Mesenchymal stem cell (in vitro differentiated cells and primary cell): ENCODE data around the gene NR1I3.
"Not testable (repeated sequence)": the region's sequence is repeated elsewhere in the genome, so short reads cannot be mapped to it uniquely, and the experiment has no call there.

Experiments used
- DNase-seq: peaks from one replicate; pipeline ENCODE4 v3.0.0-alpha.2; 2013
- H2AFZ ChIP-seq: one replicate; pipeline ENCODE4 v1.6.1; 2013; ENCODE audit warnings: low read depth, mild to moderate bottlenecking, control low read depth, inconsistent platforms, low read length, moderate library complexity
- H2AK5ac ChIP-seq: 2 replicates; pipeline ENCODE4 v1.6.1; 2013; ENCODE audit warnings: low read length, moderate library complexity, mild to moderate bottlenecking, inconsistent platforms; ENCODE audit not compliant: severe bottlenecking
- H2BK120ac ChIP-seq: one replicate; pipeline ENCODE4 v1.6.1; 2013; ENCODE audit warnings: low read depth, mild to moderate bottlenecking, inconsistent platforms, low read length, moderate library complexity
- H2BK12ac ChIP-seq, 2 experiments: one replicate each; pipeline ENCODE4 v1.6.1; 2013; ENCODE audit warnings: inconsistent platforms in 2 of 2, low read length in 2 of 2, mild to moderate bottlenecking in 2 of 2, moderate library complexity in 2 of 2, control low read depth in 1 of 2
- H2BK15ac ChIP-seq: one replicate; pipeline ENCODE4 v1.6.1; 2013; ENCODE audit warnings: mild to moderate bottlenecking, low read depth, inconsistent platforms; ENCODE audit not compliant: poor library complexity, severe bottlenecking
- H2BK5ac ChIP-seq: 2 replicates; pipeline ENCODE4 v1.6.1; 2013; ENCODE audit warnings: low read depth, mild to moderate bottlenecking, low read length, control low read depth, inconsistent platforms; ENCODE audit not compliant: poor library complexity, severe bottlenecking
- H3K14ac ChIP-seq, 2 experiments: one replicate each; pipeline ENCODE4 v1.6.1; 2013; ENCODE audit warnings: inconsistent platforms in 2 of 2, low read length in 2 of 2, control low read depth in 1 of 2, mild to moderate bottlenecking in 1 of 2, moderate library complexity in 1 of 2
- H3K18ac ChIP-seq, 2 experiments: one replicate each; pipeline ENCODE4 v1.6.1; 2013; ENCODE audit warnings: inconsistent platforms in 2 of 2, low read length in 2 of 2, control low read depth in 1 of 2, low read depth in 1 of 2, mild to moderate bottlenecking in 1 of 2
- H3K23ac ChIP-seq, 2 experiments: one replicate each; pipeline ENCODE4 v1.6.1; 2013; ENCODE audit warnings: inconsistent platforms in 2 of 2, low read length in 2 of 2, mild to moderate bottlenecking in 2 of 2, moderate library complexity in 2 of 2, control low read depth in 1 of 2
- H3K27ac ChIP-seq: 2 replicates; pipeline ENCODE4 v1.5.1; 2013; ENCODE audit warnings: mild to moderate bottlenecking, moderate library complexity, low read length, control low read depth, inconsistent platforms; ENCODE audit not compliant: poor library complexity, severe bottlenecking
- H3K27me3 ChIP-seq, 2 experiments: 2 replicates each; pipeline versions ENCODE4 v1.6.1 to v1.7.0; 2013; ENCODE audit warnings: low read length in 2 of 2, mild to moderate bottlenecking in 2 of 2, moderate library complexity in 2 of 2, control low read depth in 1 of 2, inconsistent platforms in 1 of 2; ENCODE audit not compliant: control insufficient read depth in 1 of 2, insufficient read depth in 1 of 2
- H3K36me3 ChIP-seq, 2 experiments: 2 replicates each; pipeline versions ENCODE4 v1.6.1 to v1.7.0; 2013; ENCODE audit warnings: low read length in 2 of 2, control low read depth in 1 of 2, inconsistent platforms in 1 of 2, low read depth in 1 of 2, mild to moderate bottlenecking in 1 of 2; ENCODE audit not compliant: insufficient read depth in 2 of 2, control insufficient read depth in 1 of 2
- H3K4ac ChIP-seq, 2 experiments: one replicate each; pipeline ENCODE4 v1.6.1; 2013; ENCODE audit warnings: inconsistent platforms in 2 of 2, low read length in 2 of 2, mild to moderate bottlenecking in 2 of 2, moderate library complexity in 2 of 2, control low read depth in 1 of 2, low read depth in 1 of 2
- H3K4me1 ChIP-seq: 2 replicates; pipeline ENCODE4 v1.6.1; 2013; ENCODE audit warnings: low read depth, low read length, control low read depth; ENCODE audit not compliant: control insufficient read depth, insufficient read depth
- H3K4me2 ChIP-seq: 2 replicates; pipeline ENCODE4 v1.6.1; 2013; ENCODE audit warnings: low read length, mild to moderate bottlenecking, inconsistent platforms; ENCODE audit not compliant: poor library complexity, severe bottlenecking
- H3K4me3 ChIP-seq, 2 experiments: 2 replicates each; pipeline versions ENCODE4 v1.5.1 to v1.7.0; 2013; ENCODE audit warnings: low read length in 2 of 2, mild to moderate bottlenecking in 2 of 2, control low read depth in 1 of 2, low read depth in 1 of 2; ENCODE audit not compliant: insufficient read depth in 1 of 2
- H3K79me1 ChIP-seq: replicated peaks from 2 replicates; pipeline ENCODE4 v1.6.1; 2013; ENCODE audit warnings: mild to moderate bottlenecking, control low read depth, low read length, inconsistent platforms; ENCODE audit not compliant: poor library complexity, severe bottlenecking
- H3K9ac ChIP-seq: 2 replicates; pipeline ENCODE4 v1.7.0; 2013; ENCODE audit warnings: mild to moderate bottlenecking, low read length, moderate library complexity
- H3K9me3 ChIP-seq: 2 replicates; pipeline ENCODE4 v1.7.0; 2013; ENCODE audit warnings: mild to moderate bottlenecking, low read length; ENCODE audit not compliant: control insufficient read depth
- H4K8ac ChIP-seq: one replicate; pipeline ENCODE4 v1.6.1; 2013; ENCODE audit warnings: inconsistent platforms, mild to moderate bottlenecking, low read length, moderate library complexity
- H4K91ac ChIP-seq: one replicate; pipeline ENCODE4 v1.6.1; 2013; ENCODE audit warnings: mild to moderate bottlenecking, low read length, inconsistent platforms
- WGBS: methylation state at CpG from one replicate; pipeline ENCODE4 v1.1.7; 2013; ENCODE audit warnings: mixed read lengths; 5-methylcytosine and 5-hydroxymethylcytosine counted together

NR1I3 gene

GRCh38 chr1:161250829-161251228 is 12.8 kb upstream of the NR1I3 start:
- no peak overlapping the region for H2AK5ac ChIP-seq
- no peak overlapping the region for H3K23ac ChIP-seq
- no peak overlapping the region for H2BK15ac ChIP-seq
- no peak overlapping the region for H3K14ac ChIP-seq
- no peak overlapping the region for H4K91ac ChIP-seq
- no peaks in the 10 kb centered on the region for H3K79me1 ChIP-seq
- no peak overlapping the region for H4K8ac ChIP-seq
- H2BK5ac ChIP-seq, result no peak overlapping the region
- H3K9ac ChIP-seq, result no peak overlapping the region
- no peak overlapping the region for H3K27ac ChIP-seq
- H3K4ac ChIP-seq, result no peak overlapping the region
- H3K27me3 ChIP-seq, result no peaks in the 10 kb centered on the region
- no peak overlapping the region for H3K18ac ChIP-seq
- peaks cover 3% of the 10 kb centered on the region for H3K9me3 ChIP-seq
- no peak overlapping the region for H3K4me3 ChIP-seq
- no peak overlapping the region for H2BK120ac ChIP-seq
- WGBS, result 69% methylated on average over 7 of the region's 7 CpGs
- no peak for DNase-seq
- no peak overlapping the region for H3K4me2 ChIP-seq
- no peaks in the 10 kb centered on the region for H3K4me1 ChIP-seq
- H2BK12ac ChIP-seq, result no peak overlapping the region
- H2AFZ ChIP-seq, result no peak overlapping the region
- H3K36me3 ChIP-seq, result no peaks in the 10 kb centered on the region

- not testable (repeated sequence) for H4K91ac ChIP-seq, H3K23ac ChIP-seq, H3K79me1 ChIP-seq, H3K4me1 ChIP-seq, H3K9me3 ChIP-seq, H2AK5ac ChIP-seq, H3K27me3 ChIP-seq, H2BK12ac ChIP-seq, H3K4me3 ChIP-seq, H3K4ac ChIP-seq, H2BK120ac ChIP-seq, H3K18ac ChIP-seq, H3K27ac ChIP-seq, H3K9ac ChIP-seq, H2BK5ac ChIP-seq, DNase-seq, H2AFZ ChIP-seq, H4K8ac ChIP-seq, H3K4me2 ChIP-seq, H3K14ac ChIP-seq, H2BK15ac ChIP-seq, H3K36me3 ChIP-seq
- WGBS, result 92% methylated on average over 5 of the region's 5 CpGs
Measured at GRCh38 chr1:161250100-161250499, 12.1 kb upstream of the NR1I3 start.

GRCh38 chr1:161244888-161245287 is 6.9 kb upstream of the NR1I3 start:
- Histone ChIP-seq H2AK5ac (no peak overlapping the region), H2BK120ac (no peak overlapping the region), H2AFZ (no peak overlapping the region), H3K27me3 (peaks cover 0 to 9% of the 10 kb centered on the region in 2 experiments), H3K23ac (no peak overlapping the region), H4K8ac (no peak overlapping the region), H3K4me1 (no peaks in the 10 kb centered on the region), H3K14ac (no peak overlapping the region), H3K4ac (no peak overlapping the region), H3K9ac (no peak overlapping the region), H3K79me1 (no peaks in the 10 kb centered on the region), H3K18ac (no peak overlapping the region), H2BK5ac (no peak overlapping the region), H3K27ac (no peak overlapping the region), H3K4me2 (no peak overlapping the region), H2BK12ac (no peak overlapping the region), H2BK15ac (no peak overlapping the region), H3K36me3 (no peaks in the 10 kb centered on the region), H4K91ac (no peak overlapping the region), H3K4me3 (no peak overlapping the region), H3K9me3 (no peaks in the 10 kb centered on the region)
- DNase-seq, result no peak
- 87% methylated on average over 4 of the region's 4 CpGs for WGBS

- H3K9me3 ChIP-seq, result no peaks in the 10 kb centered on the region
- H4K91ac ChIP-seq, result no peak overlapping the region
- H3K27ac ChIP-seq, result no peak overlapping the region
- H2AK5ac ChIP-seq, result no peak overlapping the region
- no peak for DNase-seq
- no peaks in the 10 kb centered on the region for H3K4me1 ChIP-seq
- no peak overlapping the region for H3K4ac ChIP-seq
- H3K23ac ChIP-seq, result no peak overlapping the region
- H3K9ac ChIP-seq, result no peak overlapping the region
- no peak overlapping the region for H3K14ac ChIP-seq
- H3K4me3 ChIP-seq, result no peak overlapping the region
- H4K8ac ChIP-seq, result no peak overlapping the region
- H3K36me3 ChIP-seq, result no peaks in the 10 kb centered on the region
- no peak overlapping the region for H3K4me2 ChIP-seq
- H2BK12ac ChIP-seq, result no peak overlapping the region
- H2AFZ ChIP-seq, result no peak overlapping the region
- WGBS, result 65% methylated on average over 2 of the region's 2 CpGs
- no peak overlapping the region for H2BK15ac ChIP-seq
- H2BK5ac ChIP-seq, result no peak overlapping the region
- H3K27me3 ChIP-seq, result peaks cover 0 to 9% of the 10 kb centered on the region in 2 experiments
- H3K18ac ChIP-seq, result no peak overlapping the region
- H3K79me1 ChIP-seq, result no peaks in the 10 kb centered on the region
- H2BK120ac ChIP-seq, result no peak overlapping the region
Measured at GRCh38 chr1:161242313-161242712, 4.3 kb upstream of the NR1I3 start.
